Choroid plexus epithelial cell (primary cell): ENCODE results near the gene TRAPPC6A.
A peak's percentile ranks its signal among the peaks of the same experiment; 100 is the strongest.

ENCODE experiments used
- DNase-seq: peaks from one replicate; pipeline ENCODE4 v3.0.0-alpha.2; 2010; ENCODE audit warnings: low read depth
- H3K4me3 ChIP-seq: 2 replicates; pipeline ENCODE4 v1.5.1; 2011; ENCODE audit warnings: low read depth, mild to moderate bottlenecking, control low read depth, low read length, moderate library complexity
- CTCF ChIP-seq: conservative IDR thresholded peaks from 2 replicates; pipeline ENCODE4 v1.5.1; 2011; ENCODE audit warnings: low read depth, mild to moderate bottlenecking, control low read depth, inconsistent platforms, low read length, moderate library complexity

Gene TRAPPC6A

GRCh38 chr19:45128806-45129205 lies 49.2 kb downstream of the TRAPPC6A start:
- TF ChIP-seq CTCF: no peak
- no peak for DNase-seq
- no peak overlapping the region for H3K4me3 ChIP-seq

- DNase-seq: no peak
- no peak overlapping the region for H3K4me3 ChIP-seq
- TF ChIP-seq CTCF: no peak
These were observed 49.9 kb downstream of the TRAPPC6A start for GRCh38 chr19:45128146-45128545.

DNA sequence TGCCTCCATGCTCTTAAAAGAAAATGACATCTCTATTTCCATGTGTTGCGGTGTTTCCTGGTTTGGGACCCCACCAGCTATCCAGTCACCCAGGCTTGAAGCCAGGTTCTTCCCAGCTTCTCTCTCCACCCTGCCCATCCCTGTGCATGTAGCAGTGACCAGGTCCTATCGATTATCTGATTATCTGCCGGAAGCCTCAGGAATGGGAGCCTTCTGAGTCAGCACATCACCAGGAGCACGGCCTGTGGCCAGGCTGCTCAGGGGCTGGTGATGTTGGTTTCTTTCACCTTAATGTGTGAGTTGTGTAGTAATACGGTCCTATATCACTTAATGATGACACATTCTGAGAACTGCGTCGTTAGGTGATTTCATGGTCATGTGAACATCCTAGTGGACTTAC lies 51.4 kb downstream of the TRAPPC6A start:
- no peak for TF ChIP-seq CTCF
- no peak overlapping the region for H3K4me3 ChIP-seq
- no peak for DNase-seq

DNA sequence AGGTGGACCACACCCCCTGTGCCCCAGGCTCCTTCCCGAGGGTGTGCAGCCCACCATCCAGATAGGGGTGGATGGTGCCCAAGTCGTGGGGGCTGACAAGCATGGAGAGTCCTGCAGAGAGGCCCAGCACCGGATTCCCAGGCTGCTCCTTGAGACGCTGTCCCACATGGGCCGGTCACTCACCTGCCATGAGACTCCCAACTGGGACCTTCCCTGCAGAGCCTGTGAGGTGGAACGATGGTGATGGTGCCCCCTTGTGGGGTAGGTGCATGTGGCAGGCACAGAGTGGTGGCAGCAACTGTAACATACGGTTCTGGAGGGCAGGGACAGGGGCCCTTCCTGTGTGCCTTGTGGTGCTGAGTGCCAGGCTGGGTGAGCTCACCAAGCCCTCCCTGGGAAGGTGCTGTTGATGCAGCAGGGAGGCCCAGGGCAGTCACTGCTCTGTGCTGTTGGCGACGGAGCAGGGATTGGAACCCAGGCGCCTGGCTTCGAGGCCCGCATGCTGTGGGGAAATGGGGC lies 52.0 kb downstream of the TRAPPC6A start:
- peak; percentile 59 for DNase-seq
- no peak overlapping the region for H3K4me3 ChIP-seq
- peak; percentile 85 for TF ChIP-seq CTCF

- TF ChIP-seq CTCF: no peak
- DNase-seq: no peak
- H3K4me3 ChIP-seq: no peak overlapping the region
These were observed 52.7 kb downstream of the TRAPPC6A start for GRCh38 chr19:45125360-45125759.

- TF ChIP-seq CTCF: no peak
- H3K4me3 ChIP-seq: no peak overlapping the region
- DNase-seq: no peak
These were observed 54.0 kb downstream of the TRAPPC6A start for GRCh38 chr19:45124021-45124420.

DNA sequence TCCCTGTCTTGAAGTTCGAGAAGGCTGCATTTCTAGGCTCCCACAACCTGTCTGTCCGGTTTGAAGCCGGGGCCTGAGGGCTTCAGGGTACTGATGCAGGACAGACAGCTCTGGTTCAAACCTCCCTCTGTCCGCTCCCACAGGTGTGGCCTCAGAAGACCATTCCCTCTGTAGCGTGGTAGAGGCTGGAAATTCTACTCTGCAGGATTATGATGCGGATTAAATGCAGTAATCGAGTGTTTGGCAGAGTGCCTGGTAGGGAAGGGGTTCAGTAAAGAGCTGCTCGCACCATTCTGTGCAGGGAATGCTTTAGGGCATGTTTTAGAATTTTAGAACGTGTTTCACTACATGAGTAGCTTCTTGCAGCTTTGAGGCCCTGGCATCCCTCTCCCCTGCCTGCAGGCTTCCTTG lies 54.6 kb downstream of the TRAPPC6A start:
- no peak for TF ChIP-seq CTCF
- no peak overlapping the region for H3K4me3 ChIP-seq
- DNase-seq: peak; percentile 13
